GM21723 (cell line): ENCODE measurements around the gene POLR2E.

Source experiments
- ATAC-seq: cut with Tn5 transposase; IDR thresholded peaks from one replicate; pipeline ENCODE4 v1.9.1; 2021; ENCODE audit warnings: mild to moderate bottlenecking, moderate library complexity; ENCODE audit not compliant: unreplicated experiment

The POLR2E gene

DNA sequence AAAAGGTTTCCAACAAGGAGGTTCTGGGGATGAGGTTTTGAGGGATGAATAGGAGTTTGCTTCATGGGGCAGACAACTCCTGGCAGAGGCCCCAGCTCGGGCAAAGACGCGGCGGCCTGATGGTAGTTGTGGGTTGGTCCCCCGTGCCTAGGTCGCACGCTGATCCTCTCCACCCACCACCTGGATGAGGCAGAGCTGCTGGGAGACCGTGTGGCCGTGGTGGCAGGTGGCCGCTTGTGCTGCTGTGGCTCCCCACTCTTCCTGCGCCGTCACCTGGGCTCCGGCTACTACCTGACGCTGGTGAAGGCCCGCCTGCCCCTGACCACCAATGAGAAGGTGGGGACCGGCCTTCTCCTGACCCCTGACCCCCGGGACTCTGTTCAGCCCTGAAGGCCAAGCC, 43.4 kb downstream of the POLR2E start:
- no peak for ATAC-seq

DNA sequence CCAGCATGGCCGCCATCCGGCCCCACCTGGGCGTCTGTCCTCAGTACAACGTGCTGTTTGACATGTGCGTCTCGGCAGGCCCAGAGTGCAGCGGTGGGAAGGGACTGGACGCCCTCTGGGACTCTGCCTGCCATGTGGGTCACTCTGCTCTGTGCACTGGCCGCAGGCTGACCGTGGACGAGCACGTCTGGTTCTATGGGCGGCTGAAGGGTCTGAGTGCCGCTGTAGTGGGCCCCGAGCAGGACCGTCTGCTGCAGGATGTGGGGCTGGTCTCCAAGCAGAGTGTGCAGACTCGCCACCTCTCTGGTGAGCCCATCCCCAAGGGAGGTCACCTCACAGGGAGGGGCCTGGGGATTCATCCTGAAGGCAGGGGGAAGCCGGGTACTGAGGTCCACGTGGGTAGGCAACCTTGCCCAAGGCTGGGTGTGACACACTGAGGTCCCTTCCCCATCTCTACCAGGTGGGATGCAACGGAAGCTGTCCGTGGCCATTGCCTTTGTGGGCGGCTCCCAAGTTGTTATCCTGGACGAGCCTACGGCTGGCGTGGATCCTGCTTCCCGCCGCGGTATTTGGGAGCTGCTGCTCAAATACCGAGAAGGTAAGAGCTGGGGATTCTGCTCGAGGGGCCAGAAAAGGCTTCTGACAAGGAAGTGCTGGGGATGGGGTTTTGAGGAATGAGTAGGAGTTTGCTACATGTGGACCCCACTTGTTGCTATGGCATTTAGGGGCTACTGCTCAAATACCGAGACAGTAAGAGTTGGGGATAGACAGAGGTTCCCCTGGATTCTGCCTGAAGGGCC, 44.0 kb downstream of the POLR2E start:
- no peak for ATAC-seq

DNA sequence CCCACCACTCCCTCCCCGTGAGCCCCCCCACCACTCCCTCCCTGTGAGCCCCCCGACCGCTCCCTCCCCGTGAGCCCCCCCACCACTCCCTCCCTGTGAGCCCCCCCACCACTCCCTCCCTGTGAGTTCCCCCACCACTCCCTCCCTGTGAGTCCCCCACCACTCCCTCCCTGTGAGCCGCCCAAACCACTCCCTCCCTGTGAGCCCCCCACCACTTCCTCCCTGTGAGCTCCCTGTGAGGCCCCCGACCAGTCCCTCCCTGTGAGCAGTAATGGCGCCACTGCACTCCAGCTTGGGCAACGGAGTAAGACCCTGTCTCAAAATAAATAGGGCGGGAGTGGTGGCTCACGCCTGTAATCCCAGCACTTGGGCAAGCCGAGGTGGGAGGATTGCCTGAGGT, 45.4 kb downstream of the POLR2E start:
- no peak for ATAC-seq

- no peak for ATAC-seq
Measured at GRCh38 chr19:1049106-1049505, 46.1 kb downstream of the POLR2E start.

GRCh38 chr19:1047696-1048147, 47.5 kb downstream of the POLR2E start:
- no peak for ATAC-seq

- ATAC-seq: no peak
Measured at GRCh38 chr19:1046836-1047695, 48.1 kb downstream of the POLR2E start.

DNA sequence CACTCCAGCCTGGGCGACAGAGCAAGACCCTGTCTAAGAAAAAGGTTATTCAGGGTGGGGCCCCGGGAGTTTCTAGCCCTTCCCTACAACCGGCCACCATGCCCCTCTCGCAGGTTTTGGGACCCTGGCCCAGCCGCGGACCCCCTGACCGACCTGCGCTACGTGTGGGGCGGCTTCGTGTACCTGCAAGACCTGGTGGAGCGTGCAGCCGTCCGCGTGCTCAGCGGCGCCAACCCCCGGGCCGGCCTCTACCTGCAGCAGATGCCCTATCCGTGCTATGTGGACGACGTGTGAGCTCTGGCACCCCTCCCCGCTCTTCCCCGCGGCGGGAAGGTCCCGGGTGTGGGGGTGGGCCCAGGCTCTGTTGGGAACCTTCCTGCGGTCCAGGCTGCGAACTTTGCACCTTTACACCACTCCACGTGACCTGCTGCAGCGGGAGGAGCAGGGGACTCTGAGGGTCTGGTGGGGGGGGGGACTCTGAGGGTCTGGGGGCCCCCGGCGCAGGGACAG, 49.0 kb downstream of the POLR2E start:
- ATAC-seq: no peak

DNA sequence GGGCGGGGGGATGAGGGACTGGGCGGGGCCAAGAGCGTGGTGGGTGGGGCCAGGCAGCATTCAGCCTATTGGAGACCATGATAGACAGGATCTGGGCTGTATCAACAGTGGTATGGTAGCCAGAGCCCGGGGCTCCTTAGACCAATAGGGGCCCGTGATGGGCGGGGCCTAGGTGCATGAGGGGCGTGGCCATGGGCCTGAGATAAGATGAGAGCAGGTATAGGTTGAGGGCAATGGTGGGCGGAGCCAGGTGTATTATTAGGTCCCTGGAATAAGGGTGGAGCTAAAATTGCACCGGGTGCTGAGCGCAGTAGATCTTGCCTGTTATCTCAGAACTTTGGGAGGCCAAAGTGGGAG, 50.0 kb downstream of the POLR2E start:
- no peak for ATAC-seq

DNA sequence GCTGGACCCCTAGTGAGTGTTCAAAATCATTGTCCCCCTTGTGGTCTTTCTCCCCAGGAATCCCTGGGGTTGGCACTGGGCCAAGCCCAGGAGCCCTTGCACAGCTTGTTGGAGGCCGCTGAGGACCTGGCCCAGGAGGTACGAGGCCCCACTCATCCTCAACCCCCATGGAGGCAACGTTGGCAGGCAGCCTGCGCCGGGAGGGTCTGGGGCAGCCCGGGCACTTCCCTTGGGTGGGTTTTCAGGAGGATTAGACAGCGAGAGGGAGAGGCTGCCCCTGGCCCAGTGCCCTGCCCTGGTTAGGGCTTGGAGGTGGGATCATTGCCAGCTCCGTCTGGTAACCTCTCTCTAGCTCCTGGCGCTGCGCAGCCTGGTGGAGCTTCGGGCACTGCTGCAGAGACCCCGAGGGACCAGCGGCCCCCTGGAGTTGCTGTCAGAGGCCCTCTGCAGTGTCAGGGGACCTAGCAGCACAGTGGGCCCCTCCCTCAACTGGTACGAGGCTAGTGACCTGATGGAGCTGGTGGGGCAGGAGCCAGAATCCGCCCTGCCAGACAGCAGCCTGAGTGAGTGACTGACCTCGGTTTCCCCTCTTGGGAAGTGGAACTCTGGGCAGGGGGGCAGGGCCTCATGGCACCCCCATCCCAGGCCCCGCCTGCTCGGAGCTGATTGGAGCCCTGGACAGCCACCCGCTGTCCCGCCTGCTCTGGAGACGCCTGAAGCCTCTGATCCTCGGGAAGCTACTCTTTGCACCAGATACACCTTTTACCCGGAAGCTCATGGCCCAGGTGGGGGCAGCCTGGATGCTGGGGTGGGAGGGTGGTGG, 52.3 kb downstream of the POLR2E start:
- no peak for ATAC-seq

DNA sequence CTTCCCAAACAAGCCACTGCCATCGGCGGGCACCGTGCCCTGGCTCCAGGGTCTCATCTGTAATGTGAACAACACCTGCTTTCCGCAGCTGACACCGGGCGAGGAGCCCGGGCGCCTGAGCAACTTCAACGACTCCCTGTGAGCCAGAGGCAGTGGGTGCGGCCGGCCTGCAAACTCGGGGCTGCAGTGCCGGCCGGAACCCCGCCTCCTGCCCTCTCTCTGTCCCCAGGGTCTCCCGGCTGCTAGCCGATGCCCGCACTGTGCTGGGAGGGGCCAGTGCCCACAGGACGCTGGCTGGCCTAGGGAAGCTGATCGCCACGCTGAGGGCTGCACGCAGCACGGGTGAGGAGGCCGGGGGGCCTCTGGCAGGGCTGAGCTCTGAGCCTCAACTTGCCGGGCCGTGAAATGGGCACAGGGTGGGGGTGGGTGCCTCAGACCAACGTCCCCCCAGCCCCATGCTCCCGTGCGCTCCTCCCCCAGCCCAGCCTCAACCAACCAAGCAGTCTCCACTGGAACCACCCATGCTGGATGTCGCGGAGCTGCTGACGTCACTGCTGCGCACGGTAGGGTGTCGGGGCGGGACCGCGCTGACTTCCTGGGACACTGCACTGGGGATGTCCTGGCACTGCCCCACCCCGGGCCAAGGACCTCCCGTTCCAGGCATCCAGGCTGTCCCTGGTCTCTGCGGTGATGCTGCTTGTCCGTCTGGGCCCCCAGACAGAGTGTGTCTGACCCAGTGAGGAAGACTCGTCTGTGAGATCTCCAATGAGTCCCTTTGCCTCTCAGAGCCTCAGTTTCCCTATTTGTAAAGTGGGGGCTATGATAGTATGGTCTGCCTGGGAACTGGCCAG, 53.1 kb downstream of the POLR2E start:
- no peak for ATAC-seq

GRCh38 chr19:1041272-1041834, 53.8 kb downstream of the POLR2E start:
- ATAC-seq: no peak

DNA sequence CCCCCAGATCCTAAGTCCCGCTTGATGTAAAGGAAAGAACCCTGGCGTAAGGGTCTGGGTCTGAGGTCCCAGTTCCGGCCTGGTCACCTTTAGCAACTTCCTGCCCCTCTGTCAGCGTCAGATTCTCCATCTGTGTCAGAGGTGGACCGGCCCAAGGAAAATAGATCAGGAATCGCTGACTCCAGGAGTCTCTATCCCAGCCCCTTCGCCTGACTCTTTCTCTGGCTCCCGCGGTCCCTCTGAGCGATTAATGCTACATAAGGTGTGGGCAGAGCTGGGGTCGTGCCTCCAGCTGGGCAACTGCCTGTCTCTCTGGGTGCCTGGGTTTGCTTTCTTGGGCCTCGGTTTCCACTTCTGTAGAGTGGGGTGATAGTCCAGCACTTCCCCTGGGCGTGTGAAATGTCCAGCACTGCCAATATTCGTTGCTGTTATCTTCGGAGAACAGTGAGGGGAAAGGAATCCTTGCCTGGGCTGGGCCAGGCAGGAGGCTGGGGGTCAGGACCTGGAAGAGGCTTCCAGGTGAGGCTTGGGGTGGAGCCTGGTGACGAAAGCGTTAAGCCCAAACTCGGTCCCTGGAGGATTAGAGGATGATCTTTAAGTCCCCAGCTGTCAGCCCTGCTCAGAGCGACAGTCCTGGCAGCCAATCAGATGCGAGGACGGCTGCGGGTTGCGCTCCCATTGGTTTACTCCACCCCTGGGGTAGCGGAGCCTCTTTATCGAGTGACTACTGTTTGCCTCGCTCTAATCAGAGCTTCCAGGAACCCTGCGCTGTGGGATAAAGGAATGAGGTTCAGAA, 54.5 kb downstream of the POLR2E start:
- ATAC-seq: peak; percentile 40

DNA sequence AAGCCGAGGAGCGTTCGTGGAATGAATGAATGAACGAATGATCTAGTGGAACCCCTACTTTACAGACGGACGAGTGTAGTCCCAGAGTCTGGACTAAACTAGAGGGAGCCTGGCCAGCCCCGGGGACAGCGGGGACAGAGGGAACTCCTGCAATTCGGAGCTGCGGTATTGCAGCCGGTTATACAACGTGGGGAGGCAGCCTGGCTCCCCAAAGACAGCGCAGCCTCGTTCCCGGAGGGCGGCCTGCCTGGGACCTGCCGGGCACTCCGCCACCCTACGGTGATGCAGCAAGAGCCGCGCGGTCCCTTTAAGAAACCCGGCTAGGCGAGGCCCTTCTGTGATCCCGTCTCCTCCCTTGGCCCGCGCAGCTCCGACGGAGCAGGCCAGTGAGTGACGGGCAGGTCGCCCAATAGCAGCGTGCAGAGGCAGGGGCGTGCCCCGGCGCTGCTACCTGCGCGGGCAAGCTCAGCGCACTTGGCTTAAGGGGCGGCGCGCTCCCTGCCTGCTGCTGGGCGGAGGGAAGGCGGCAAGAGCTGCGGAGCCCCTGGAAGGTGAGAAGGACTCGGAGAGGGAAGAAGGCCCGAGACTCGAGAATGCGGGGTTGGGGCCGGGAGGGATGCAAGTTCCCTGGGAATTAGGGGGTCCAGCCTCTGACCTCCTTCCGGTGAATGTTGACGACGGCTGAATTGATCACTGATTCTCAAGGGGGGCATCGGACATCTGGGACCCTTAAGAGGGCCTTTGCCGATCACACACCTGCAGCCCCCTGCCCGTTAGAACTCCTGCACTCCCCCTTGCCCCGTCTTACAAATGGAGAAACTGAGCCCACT, 55.3 kb downstream of the POLR2E start, which contains the start of gene ABCA7:
ABCA7 (plus strand) TSS at position 462 of the 830 bp plus-strand sequence. CDS start 1,255 bp downstream, outside the sequence.
- peak; percentile 69 for ATAC-seq

DNA sequence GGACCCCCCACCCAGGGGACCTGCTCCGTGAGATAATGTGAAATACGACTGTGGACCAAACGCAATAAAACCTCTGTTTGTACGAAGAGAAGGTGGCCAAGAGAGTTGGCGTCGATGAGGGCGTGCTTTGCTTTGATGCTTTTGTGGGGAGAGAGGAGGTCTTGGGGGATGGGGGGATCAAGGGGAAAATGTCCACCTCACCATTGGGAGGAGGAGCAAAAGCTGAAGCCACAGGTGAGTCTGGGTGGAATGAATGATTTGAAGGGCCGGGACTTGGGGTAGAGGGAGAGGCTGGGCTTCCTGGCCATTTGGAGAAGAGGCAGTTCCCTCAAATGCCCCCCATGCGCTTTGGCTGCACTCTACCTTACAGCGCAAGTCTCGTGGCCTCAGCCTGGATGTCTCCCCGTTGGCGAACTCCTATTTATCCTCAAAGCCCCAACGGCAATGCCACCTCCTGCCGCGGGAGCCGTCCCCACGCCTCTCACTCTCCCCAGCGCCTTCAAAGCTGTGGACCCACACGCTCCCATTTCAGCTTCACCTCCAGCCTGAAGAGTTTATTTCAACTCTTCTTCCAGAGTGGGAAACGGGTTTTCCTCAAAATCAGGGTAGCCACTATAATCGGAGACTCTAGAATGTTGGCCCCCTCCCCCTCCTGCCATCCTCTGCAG, 56.1 kb downstream of the POLR2E start:
- ATAC-seq: no peak

DNA sequence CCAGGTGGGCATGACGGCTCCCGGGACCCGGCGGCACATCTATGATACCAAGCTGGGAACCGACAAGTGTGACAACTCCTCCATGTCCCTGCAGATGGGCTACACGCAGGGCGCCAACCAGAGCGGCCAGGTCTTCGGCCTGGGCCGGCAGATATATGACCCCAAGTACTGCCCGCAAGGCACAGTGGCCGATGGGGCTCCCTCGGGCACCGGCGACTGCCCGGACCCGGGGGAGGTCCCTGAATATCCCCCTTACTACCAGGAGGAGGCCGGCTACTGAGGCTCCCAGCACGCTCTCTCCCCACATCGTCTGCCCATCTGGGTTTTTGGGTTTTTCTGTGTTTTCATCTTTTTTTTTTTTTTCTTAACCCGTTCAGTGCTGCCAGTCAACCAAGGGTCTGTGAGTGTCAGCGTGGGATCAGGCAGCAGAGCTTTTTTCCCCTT, 57.5 kb downstream of the POLR2E start:
- no peak for ATAC-seq
